Activated CD8-positive, alpha-beta T cell treated with anti-CD3 and anti-CD28 coated beads for 36 hours (primary cell): ENCODE measurements around the gene NDRG4. TPM values are rescaled to one million over a fixed set of nuclear protein-coding genes. Genes with fewer than 3 reads are reported as not detected.

Experiments
- ATAC-seq: fragments of 200-7000 bp; cut with Tn5 transposase; one replicate; pipeline ENCODE4 v1.10.0; 2021; ENCODE audit warnings: mild to moderate bottlenecking, moderate library complexity
- CTCF ChIA-PET: fragments of 350-600 bp; sonication (Branson Sonifier 250); formaldehyde crosslinking; loops from one replicate; lab custom pipeline; 2021; ENCODE audit warnings: antibody characterized with exemption; lab: Charles Lee
- POLR2A ChIA-PET: fragments of 350-600 bp; sonication (Branson Sonifier 250); formaldehyde crosslinking; loops from one replicate; lab custom pipeline; 2021; ENCODE audit warnings: antibody characterized with exemption; lab: Charles Lee
- DNase-seq: peaks from one replicate; pipeline ENCODE4 v3.0.0-alpha.2; 2020
- H3K27ac Mint-ChIP-seq: one replicate; pipeline ENCODE4 v1.8.0; 2021; ENCODE audit warnings: mild to moderate bottlenecking, mixed read lengths
- H3K27me3 Mint-ChIP-seq: one replicate; pipeline ENCODE4 v1.8.0; 2021; ENCODE audit warnings: mixed read lengths
- H3K36me3 Mint-ChIP-seq: one replicate; pipeline ENCODE4 v1.8.0; 2021; ENCODE audit warnings: low read depth, mixed read lengths
- H3K4me1 Mint-ChIP-seq: one replicate; pipeline ENCODE4 v1.8.0; 2021; ENCODE audit warnings: low read depth, mixed read lengths
- H3K4me3 Mint-ChIP-seq: one replicate; pipeline ENCODE4 v1.8.0; 2021; ENCODE audit warnings: mild to moderate bottlenecking, moderate library complexity, mixed read lengths
- H3K9me3 Mint-ChIP-seq: one replicate; pipeline ENCODE4 v1.8.0; 2021; ENCODE audit warnings: mixed read lengths
- CTCF ChIP-seq: fragments of 200-600 bp; IDR thresholded peaks from one replicate; pipeline ENCODE4 v1.8.0; 2022; ENCODE audit warnings: antibody characterized with exemption, mild to moderate bottlenecking
- intact Hi-C: fragments of 100-400 bp; cut with micrococcal nuclease; formaldehyde crosslinking; loops from one replicate; pipeline ENCODE4 v1.10.0; 2022
- total RNA-seq, 2 experiments: library from RNA; stranded (reverse); gene quantifications; one replicate each; pipeline ENCODE4 v1.2.3, GENCODE V29; 2021

NDRG4 gene
- total RNA-seq, 2 experiments from 2014 or later, result 1.3 to 1.6 TPM

- H3K4me3 Mint-ChIP-seq, result no peak overlapping the region
- H3K27me3 Mint-ChIP-seq, result peaks cover 8% of the 10 kb centered on the region
- ChIA-PET CTCF (interaction anchor here (1.2 to 3.7 kb wide), 2 partner anchors 20 to 155 kb away, joined by 3 to 29 read pairs; no protein-coding TSS in a partner anchor), POLR2A (no interaction called here)
- H3K27ac Mint-ChIP-seq, result no peak overlapping the region
- H3K9me3 Mint-ChIP-seq, result no peaks in the 10 kb centered on the region
- DNase-seq, result no peak
- no peak for TF ChIP-seq CTCF
- peaks cover 8% of the 10 kb centered on the region for H3K4me1 Mint-ChIP-seq
- no peak for ATAC-seq
- no peaks in the 10 kb centered on the region for H3K36me3 Mint-ChIP-seq
- intact Hi-C loops, result no loop called here
These were observed 7.9 kb upstream of the NDRG4 start for GRCh38 chr16:58492066-58492465.

GRCh38 chr16:58492735-58493134, 7.2 kb upstream of the NDRG4 start:
- Mint-ChIP-seq H3K27me3 (peaks cover 8% of the 10 kb centered on the region), H3K9me3 (no peaks in the 10 kb centered on the region), H3K4me1 (peaks cover 8% of the 10 kb centered on the region), H3K36me3 (no peaks in the 10 kb centered on the region), H3K4me3 (no peak overlapping the region), H3K27ac (no peak overlapping the region)
- DNase-seq, result no peak
- TF ChIP-seq CTCF, result no peak
- ChIA-PET POLR2A (no interaction called here), CTCF (interaction anchor here (3.7 kb wide), 1 partner anchor 156 kb away, joined by 29 read pairs; no protein-coding TSS in a partner anchor)
- ATAC-seq, result no peak
- intact Hi-C loops, result no loop called here

- intact Hi-C loops, result no loop called here
- POLR2A ChIA-PET, result no interaction called here
These were observed 6.0 kb upstream of the NDRG4 start for GRCh38 chr16:58493756-58494431.

GRCh38 chr16:58494981-58495520, 4.9 kb upstream of the NDRG4 start:
- CTCF ChIA-PET, result interaction anchor here (0.5 to 2.3 kb wide), 10 partner anchors 19 to 261 kb away, joined by 3 to 9 read pairs (median 4); partner anchors contain the start of gene SLC38A7
- no peaks in the 10 kb centered on the region for H3K36me3 Mint-ChIP-seq
- DNase-seq, result peak; percentile 94
- TF ChIP-seq CTCF, result peak; percentile 61
- H3K27me3 Mint-ChIP-seq, result peaks cover 13% of the 10 kb centered on the region
- peak; percentile 83 for ATAC-seq
- H3K9me3 Mint-ChIP-seq, result no peaks in the 10 kb centered on the region
- POLR2A ChIA-PET, result interaction anchor here (0.6 kb wide), 1 partner anchor 15 kb away, joined by 3 read pairs; no protein-coding TSS in a partner anchor
- H3K27ac Mint-ChIP-seq, result no peak overlapping the region
- peaks cover 8% of the 10 kb centered on the region for H3K4me1 Mint-ChIP-seq
- intact Hi-C loops, result no loop called here
- H3K4me3 Mint-ChIP-seq, result no peak overlapping the region

More at GRCh38 chr16:58493756-58494431, 6.0 kb upstream of the NDRG4 start:
- no peaks in the 10 kb centered on the region for H3K36me3 Mint-ChIP-seq
- DNase-seq, result no peak
- peaks cover 9% of the 10 kb centered on the region for H3K27me3 Mint-ChIP-seq
- no peaks in the 10 kb centered on the region for H3K9me3 Mint-ChIP-seq
- ATAC-seq, result no peak
- H3K27ac Mint-ChIP-seq, result no peak overlapping the region
- no peak for TF ChIP-seq CTCF
- CTCF ChIA-PET, result interaction anchor here (2.3 to 3.7 kb wide), 2 partner anchors 157 to 262 kb away, joined by 8 to 29 read pairs; no protein-coding TSS in a partner anchor
- no peak overlapping the region for H3K4me3 Mint-ChIP-seq
- peaks cover 8% of the 10 kb centered on the region for H3K4me1 Mint-ChIP-seq
